Ectodermal cell (in vitro differentiated cells): ENCODE data around the gene GZF1.

Source experiments
- H3K27ac ChIP-seq: 2 replicates; pipeline ENCODE4 v1.7.0; 2013; ENCODE audit warnings: mild to moderate bottlenecking, low read depth, low read length; ENCODE audit not compliant: insufficient read depth, poor library complexity, severe bottlenecking
- H3K27me3 ChIP-seq: 2 replicates; pipeline ENCODE4 v1.7.0; 2013; ENCODE audit warnings: mild to moderate bottlenecking, low read length; ENCODE audit not compliant: insufficient read depth, control insufficient read depth, poor library complexity, severe bottlenecking
- H3K36me3 ChIP-seq: one replicate; pipeline ENCODE4 v1.7.0; 2013; ENCODE audit warnings: low read length; ENCODE audit not compliant: control insufficient read depth, insufficient read depth
- H3K4me1 ChIP-seq: one replicate; pipeline ENCODE4 v1.7.0; 2013; ENCODE audit warnings: low read length; ENCODE audit not compliant: control insufficient read depth, insufficient read depth
- H3K4me3 ChIP-seq: 2 replicates; pipeline ENCODE4 v1.7.0; 2013; ENCODE audit warnings: low read depth, low read length, control low read depth; ENCODE audit not compliant: insufficient read depth
- H3K9me3 ChIP-seq: 2 replicates; pipeline ENCODE4 v1.7.0; 2013; ENCODE audit warnings: mild to moderate bottlenecking, low read length, moderate library complexity; ENCODE audit not compliant: control insufficient read depth
- WGBS, 2 experiments: methylation state at CpG; one replicate each; pipeline ENCODE4 v1.1.7; 2013; ENCODE audit warnings: missing lambda C conversion rate in 2 of 2; 5-methylcytosine and 5-hydroxymethylcytosine counted together

Gene GZF1

GRCh38 chr20:23403751-23404150, 41.8 kb downstream of the GZF1 start:
- Histone ChIP-seq H3K27me3 (no peaks in the 10 kb centered on the region), H3K4me1 (no peaks in the 10 kb centered on the region), H3K27ac (no peak overlapping the region), H3K36me3 (no peaks in the 10 kb centered on the region), H3K9me3 (no peaks in the 10 kb centered on the region), H3K4me3 (no peak overlapping the region)
- WGBS, 2 experiments, result 95 to 98% methylated on average over 5 of the region's 5 CpGs

GRCh38 chr20:23404196-23404595, 42.2 kb downstream of the GZF1 start:
- Histone ChIP-seq H3K27ac (no peak overlapping the region), H3K36me3 (no peaks in the 10 kb centered on the region), H3K27me3 (no peaks in the 10 kb centered on the region), H3K4me1 (no peaks in the 10 kb centered on the region), H3K9me3 (no peaks in the 10 kb centered on the region), H3K4me3 (no peak overlapping the region)
- 84 to 95% methylated on average over 2 to 3 of the region's 3 CpGs for WGBS, 2 experiments

GRCh38 chr20:23406880-23407279, 44.9 kb downstream of the GZF1 start:
- Histone ChIP-seq H3K4me1 (no peaks in the 10 kb centered on the region), H3K36me3 (no peaks in the 10 kb centered on the region), H3K27me3 (no peaks in the 10 kb centered on the region), H3K27ac (no peak overlapping the region), H3K9me3 (no peaks in the 10 kb centered on the region), H3K4me3 (no peak overlapping the region)
- WGBS, 2 experiments, result 80 to 100% methylated on average over 1 of the region's 1 CpG

- Histone ChIP-seq H3K27me3 (no peaks in the 10 kb centered on the region), H3K27ac (no peak overlapping the region)
- 94 to 100% methylated on average over 2 of the region's 2 CpGs for WGBS, 2 experiments
These were observed 45.9 kb downstream of the GZF1 start for GRCh38 chr20:23407781-23408464.

GRCh38 chr20:23408957-23409356, 47.0 kb downstream of the GZF1 start:
- no peaks in the 10 kb centered on the region for H3K36me3 ChIP-seq
- 96 to 100% methylated on average over 2 of the region's 2 CpGs for WGBS, 2 experiments
- H3K9me3 ChIP-seq, result no peaks in the 10 kb centered on the region
- H3K27ac ChIP-seq, result no peak overlapping the region
- no peak overlapping the region for H3K4me3 ChIP-seq
- H3K4me1 ChIP-seq, result no peaks in the 10 kb centered on the region
- no peaks in the 10 kb centered on the region for H3K27me3 ChIP-seq

More at GRCh38 chr20:23407781-23408464, 45.9 kb downstream of the GZF1 start:
- Histone ChIP-seq H3K4me3 (no peak overlapping the region), H3K9me3 (no peaks in the 10 kb centered on the region), H3K4me1 (no peaks in the 10 kb centered on the region), H3K36me3 (no peaks in the 10 kb centered on the region)

- H3K27ac ChIP-seq, result no peak overlapping the region
- no peaks in the 10 kb centered on the region for H3K4me1 ChIP-seq
- H3K36me3 ChIP-seq, result no peaks in the 10 kb centered on the region
- H3K4me3 ChIP-seq, result no peak overlapping the region
- H3K9me3 ChIP-seq, result no peaks in the 10 kb centered on the region
- H3K27me3 ChIP-seq, result no peaks in the 10 kb centered on the region
- 74 to 77% methylated on average over 3 of the region's 3 CpGs for WGBS, 2 experiments
These were observed 47.8 kb downstream of the GZF1 start for GRCh38 chr20:23409800-23410199.

- no peaks in the 10 kb centered on the region for H3K36me3 ChIP-seq
- WGBS, 2 experiments, result 92 to 97% methylated on average over 3 of the region's 3 CpGs
- H3K9me3 ChIP-seq, result no peaks in the 10 kb centered on the region
- H3K4me1 ChIP-seq, result no peaks in the 10 kb centered on the region
- H3K27ac ChIP-seq, result no peak overlapping the region
- H3K27me3 ChIP-seq, result no peaks in the 10 kb centered on the region
- no peak overlapping the region for H3K4me3 ChIP-seq
These were observed 49.1 kb downstream of the GZF1 start for GRCh38 chr20:23410916-23411695.

- no peak overlapping the region for H3K4me3 ChIP-seq
- H3K27me3 ChIP-seq, result no peaks in the 10 kb centered on the region
- no peaks in the 10 kb centered on the region for H3K36me3 ChIP-seq
- no peak overlapping the region for H3K27ac ChIP-seq
- H3K9me3 ChIP-seq, result no peaks in the 10 kb centered on the region
- no peaks in the 10 kb centered on the region for H3K4me1 ChIP-seq
- WGBS, 2 experiments, result 87 to 94% methylated on average over 1 of the region's 1 CpG
These were observed 50.0 kb downstream of the GZF1 start for GRCh38 chr20:23412026-23412425.

GRCh38 chr20:23413862-23414422, 52.0 kb downstream of the GZF1 start:
- H3K36me3 ChIP-seq, result no peaks in the 10 kb centered on the region
- H3K27me3 ChIP-seq, result no peaks in the 10 kb centered on the region
- H3K27ac ChIP-seq, result no peak overlapping the region
- no peaks in the 10 kb centered on the region for H3K9me3 ChIP-seq
- 87 to 98% methylated on average over 1 to 2 of the region's 3 CpGs for WGBS, 2 experiments
- H3K4me3 ChIP-seq, result no peak overlapping the region
- H3K4me1 ChIP-seq, result no peaks in the 10 kb centered on the region

- no peaks in the 10 kb centered on the region for H3K9me3 ChIP-seq
- WGBS, 2 experiments, result 83% methylated on average over 1 of the region's 1 CpG; no CpG with 5 or more reads in 1 of the 2 experiments
These were observed 52.7 kb downstream of the GZF1 start for GRCh38 chr20:23414526-23415188.

More at GRCh38 chr20:23414526-23415188, 52.7 kb downstream of the GZF1 start:
- Histone ChIP-seq H3K27ac (no peak overlapping the region), H3K4me1 (peaks cover 3% of the 10 kb centered on the region), H3K36me3 (no peaks in the 10 kb centered on the region), H3K27me3 (no peaks in the 10 kb centered on the region), H3K4me3 (no peak overlapping the region)
